Liver (tissue), 3 donors: Measurements from ENCODE around the gene EXD3.
A peak's percentile ranks its signal among the peaks of the same experiment; 100 is the strongest.

ENCODE experiments used
- ATF3 ChIP-seq: IDR thresholded peaks from 2 replicates; pipeline ENCODE4 v1.6.1; 2016; ENCODE audit warnings: antibody characterized with exemption
- CTCF ChIP-seq: fragments of 150-350 bp; IDR thresholded peaks from 2 replicates; pipeline ENCODE4 v1.5.1; 2017; ENCODE audit warnings: improper control_type of control experiment, low read depth, low read length; ENCODE audit not compliant: missing input control
- EGR1 ChIP-seq, 2 donors: IDR thresholded peaks; 2 replicates each; pipeline ENCODE4 v1.6.1; 2016 to 2018; ENCODE audit warnings: antibody characterized with exemption in 2 of 2, low read depth in 2 of 2
- RXRA ChIP-seq, 2 donors: IDR thresholded peaks; 2 replicates each; pipeline ENCODE4 v1.6.1; 2017 to 2018; ENCODE audit warnings: antibody characterized with exemption in 2 of 2, mild to moderate bottlenecking in 1 of 2
- TAF1 ChIP-seq: conservative IDR thresholded peaks from 2 replicates; pipeline ENCODE4 v1.6.1; 2016; ENCODE audit warnings: antibody characterized with exemption, mild to moderate bottlenecking
- donor health status: healthy.
- donor health status: healthy.

- TF ChIP-seq TAF1 (no peak), CTCF (no peak), EGR1 (IDR thresholded peaks at IDR 0.05; ENCODE audit: low read depth in 2 of 2) (no peak), RXRA (IDR thresholded peaks at IDR 0.05) (peak; percentile 23 to 32), ATF3 (no peak)
Measured at GRCh38 chr9:137296670-137297664, 126.0 kb downstream of the EXD3 start.
